ENCODE data around the gene STK17A.
"Not testable (repeated sequence)": the region's sequence is repeated elsewhere in the genome, so short reads cannot be mapped to it uniquely, and the experiment has no call there.

STK17A gene

DNA sequence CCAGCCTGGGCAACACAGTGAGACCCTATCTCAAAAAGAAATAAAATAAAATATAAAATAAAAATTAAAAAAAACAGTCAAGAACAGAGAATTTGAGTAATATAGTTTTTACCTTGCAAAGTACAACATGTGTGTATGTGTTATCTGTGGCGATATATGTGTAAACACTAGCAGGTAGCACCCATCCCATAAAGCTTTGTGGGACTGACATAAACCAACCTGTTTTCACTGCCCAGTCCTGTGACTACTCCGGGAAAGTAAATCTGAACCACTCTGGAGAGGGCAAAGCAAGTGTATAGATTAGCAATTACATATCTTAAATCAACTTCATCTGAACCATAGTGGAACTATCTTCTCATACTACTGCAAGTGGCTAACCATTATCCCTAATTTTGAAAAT lies 74.1 kb downstream of the STK17A start:
- no peak for DNase-seq (ENCODE audit: low read depth, low spot score)

DNA sequence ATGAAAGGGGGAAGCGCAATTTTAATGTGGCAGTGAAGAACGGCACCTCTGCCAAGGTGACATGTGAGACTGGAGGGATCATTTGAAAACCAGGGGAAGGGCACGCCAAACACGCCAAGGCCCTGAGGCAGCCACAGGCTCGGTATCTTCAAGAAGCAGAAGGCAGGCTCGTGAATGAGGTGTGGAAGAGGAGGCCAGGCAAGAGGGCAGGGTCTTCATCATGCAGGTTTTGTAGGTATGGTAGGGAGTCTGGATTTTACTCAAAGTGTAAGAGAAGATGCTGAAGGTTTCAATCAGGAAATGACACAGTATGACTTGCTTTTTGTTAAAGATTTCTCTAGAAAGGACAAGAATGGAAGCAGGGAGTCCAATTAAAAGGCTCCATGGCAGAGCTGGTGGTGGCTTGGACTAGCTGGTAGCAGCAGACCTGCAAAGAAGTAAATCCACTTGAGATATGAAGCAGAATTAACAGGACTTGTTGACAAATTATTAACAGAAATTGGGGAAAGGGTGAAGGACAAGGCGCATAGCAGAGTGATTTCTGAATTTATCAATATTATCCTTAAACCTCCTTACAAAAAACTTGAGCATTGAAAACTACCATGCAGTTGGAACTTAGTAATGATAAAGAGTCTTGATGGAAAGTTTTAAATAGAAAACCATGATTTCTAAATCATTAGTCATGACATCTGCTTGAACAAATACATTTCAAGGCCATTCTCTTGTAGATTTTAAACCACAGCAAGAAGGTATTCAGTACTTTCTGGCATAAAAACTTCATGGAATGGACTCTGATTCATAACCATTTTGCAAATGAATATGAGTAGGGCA lies 76.0 kb downstream of the STK17A start:
- no peak for DNase-seq (ENCODE audit: low read depth, low spot score)

DNA sequence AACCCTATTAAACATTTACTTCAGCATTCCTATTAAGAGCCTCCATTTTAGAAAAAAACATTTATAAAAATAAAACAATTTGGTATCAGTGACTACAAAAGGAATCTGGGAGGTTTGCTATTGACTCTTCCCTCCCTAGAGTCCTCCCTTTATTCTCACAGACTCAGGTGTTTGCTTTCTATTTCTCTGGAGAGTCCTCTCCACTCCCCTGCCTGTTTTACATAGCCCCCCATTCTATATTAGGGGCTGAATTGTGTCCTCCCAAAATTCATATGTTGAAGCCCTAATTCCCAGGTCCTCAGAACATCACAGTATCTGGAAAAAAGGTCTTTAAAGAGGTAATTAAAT lies 76.6 kb downstream of the STK17A start:
- DNase-seq (ENCODE audit: low read depth, low spot score) = no peak

DNA sequence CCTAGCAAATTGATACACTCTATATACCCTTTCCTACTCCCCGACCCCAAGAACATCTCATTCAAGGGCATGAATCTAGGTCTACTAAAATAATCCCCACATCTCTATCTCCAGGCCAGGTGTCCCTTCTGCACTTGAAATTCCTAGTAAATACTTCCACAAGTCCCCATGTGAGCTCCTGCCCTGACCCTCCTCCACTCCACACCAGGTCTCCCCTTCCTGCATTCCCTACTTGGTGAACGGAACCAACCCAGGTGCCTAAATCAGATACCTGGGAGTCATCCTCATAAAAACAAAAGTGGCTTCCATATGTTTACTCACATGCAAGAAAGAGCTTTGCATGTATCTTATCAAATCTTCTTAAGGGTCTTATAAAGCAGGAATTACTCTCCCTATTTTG lies 77.2 kb downstream of the STK17A start:
- DNase-seq (ENCODE audit: low read depth, low spot score) = no peak

DNA sequence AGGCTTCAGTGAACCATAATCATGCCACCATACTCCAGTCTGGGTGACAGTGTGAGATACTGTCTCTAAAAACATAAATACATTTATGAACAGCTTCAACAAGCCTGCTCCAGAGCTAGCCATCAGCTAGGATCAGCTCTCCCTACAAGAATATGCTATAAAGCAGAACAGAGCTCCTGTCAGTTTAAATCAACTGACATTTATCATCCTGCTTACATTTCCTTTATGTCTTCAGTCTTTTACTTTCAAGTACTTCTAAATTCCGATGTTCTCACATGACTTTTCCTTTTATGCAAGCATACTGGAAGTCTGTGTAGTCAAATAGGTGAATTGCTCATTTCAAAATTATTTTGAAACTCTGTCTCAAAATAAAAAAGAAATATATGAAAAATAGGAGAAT lies 81.8 kb downstream of the STK17A start:
- no peak for DNase-seq (ENCODE audit: low read depth, low spot score)

DNA sequence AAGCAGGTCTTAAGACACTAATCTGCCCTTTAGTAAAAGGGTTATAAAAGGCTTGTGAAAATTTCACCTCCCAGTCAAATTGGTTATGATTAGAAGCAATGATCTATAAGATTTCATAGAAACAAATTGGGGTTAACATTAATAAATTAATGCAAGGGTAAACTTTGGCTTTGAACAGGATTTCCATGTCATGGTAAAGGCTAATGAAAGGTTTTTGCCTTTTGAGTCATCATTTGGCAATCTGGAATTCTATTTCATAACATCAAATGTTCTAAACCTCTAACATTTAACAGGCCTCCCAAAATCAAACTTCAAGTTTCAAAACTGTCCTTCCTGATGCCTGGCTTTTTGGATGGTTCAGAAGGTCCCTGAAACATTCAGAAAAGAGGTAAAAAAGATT lies 84.0 kb downstream of the STK17A start:
- no peak for DNase-seq (ENCODE audit: low read depth, low spot score)

DNA sequence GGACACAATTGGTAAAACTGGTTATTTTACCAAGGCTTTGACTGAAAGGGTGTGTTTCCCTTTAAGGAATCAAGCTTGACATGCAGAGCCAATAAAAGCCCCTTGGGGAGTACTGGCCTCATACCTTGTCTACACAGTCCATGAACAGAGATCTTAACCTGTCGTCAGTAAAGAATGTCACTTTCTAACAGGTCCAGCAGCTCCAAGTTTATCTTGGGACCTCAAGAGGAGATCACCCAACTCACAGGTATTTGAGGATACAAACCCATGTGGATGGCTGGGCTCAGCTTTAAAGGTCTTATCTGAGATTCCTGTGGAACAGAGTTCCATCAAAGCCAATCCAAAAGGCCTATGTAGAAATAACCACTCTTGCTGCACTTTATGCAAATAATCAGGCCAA lies 85.1 kb downstream of the STK17A start:
- DNase-seq (ENCODE audit: low read depth, low spot score) = no peak

DNA sequence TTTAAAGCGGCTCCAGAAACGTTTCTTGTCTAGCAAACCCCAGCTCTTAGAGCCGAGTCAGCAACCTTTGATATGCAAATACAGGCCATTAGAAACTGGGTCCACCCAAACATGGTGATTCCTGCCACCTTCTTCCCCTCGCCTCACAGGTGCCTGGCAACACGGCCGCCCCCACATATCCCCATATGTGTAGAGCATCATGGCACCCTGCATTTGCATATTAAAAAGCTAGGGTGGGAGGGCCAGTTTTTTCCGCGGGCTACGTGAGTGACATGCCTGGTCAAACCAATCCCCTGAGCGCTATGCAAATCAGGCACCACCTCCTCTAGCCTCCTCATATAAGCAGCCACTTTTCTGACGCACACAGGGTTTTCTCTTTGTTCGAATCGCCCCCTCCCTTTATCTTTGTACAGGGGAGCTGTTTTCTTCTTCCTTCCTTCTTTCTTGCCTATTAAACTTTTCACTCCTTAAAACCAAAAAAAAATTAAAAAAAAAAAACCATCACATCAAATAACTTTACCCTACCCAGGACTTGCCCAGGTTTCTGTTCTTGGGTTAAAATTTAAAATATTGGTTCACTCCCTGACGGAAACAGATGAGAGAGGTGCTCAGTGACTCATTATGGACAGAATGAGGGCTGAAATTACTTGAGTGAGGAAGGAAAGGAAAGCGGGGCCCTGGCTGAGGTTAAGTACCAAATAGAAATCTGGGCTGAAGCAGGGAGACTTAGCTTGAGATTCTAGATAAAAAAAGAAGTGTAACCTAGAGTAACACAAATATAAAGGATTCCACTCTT lies 86.6 kb downstream of the STK17A start:
- DNase-seq (ENCODE audit: low read depth, low spot score) = peak; percentile 66

DNA sequence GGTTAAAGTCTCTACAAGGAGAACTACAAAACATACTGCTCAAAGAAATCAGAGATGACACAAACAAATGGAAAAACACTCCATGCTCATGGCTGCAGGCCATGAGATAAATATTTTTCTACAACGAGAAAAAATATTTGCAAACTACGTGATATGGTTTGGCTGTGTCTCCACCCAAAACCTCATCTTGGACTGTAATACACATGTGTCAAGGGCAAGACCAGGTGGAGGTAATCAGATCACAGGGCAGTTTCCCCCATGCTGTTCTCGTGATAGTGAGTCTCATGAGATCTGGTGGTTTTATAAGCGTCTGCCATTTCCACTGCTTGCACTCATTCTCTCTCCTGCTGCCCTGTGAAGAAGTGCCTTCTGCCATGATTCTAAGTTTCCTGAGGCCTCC lies 88.6 kb downstream of the STK17A start:
- no peak for DNase-seq (ENCODE audit: low read depth, low spot score)

DNA sequence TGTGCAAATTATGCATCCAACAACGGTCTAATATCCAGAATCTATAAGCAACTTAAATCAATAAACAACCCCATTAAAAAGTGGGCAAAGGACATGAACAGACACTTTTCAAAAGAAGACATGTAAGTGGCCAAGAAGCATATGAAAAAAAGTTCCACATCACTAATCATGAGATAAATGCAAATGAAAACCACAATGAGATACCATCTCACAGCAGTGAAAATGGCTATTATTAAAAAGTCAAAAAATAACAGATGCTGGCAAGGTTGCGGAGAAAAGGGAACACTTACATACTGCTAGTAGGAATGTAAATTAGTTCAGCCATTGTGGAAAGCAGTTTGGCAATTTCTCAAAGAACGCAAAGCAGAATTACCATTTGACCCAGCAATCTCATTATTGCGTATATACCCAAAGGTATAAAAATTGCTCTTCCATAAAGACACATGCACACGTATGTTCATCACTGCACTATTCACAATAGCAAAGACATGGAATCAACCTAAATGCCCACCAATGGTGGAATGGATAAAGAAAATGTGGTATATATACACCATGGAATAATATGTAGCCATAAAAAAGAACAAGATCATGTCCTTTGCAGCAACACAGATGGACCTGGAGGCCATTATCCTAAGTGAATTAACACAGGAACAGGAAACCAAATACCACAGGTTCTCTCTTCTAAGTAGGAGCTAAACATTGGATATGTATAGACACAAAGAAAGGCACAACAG lies 90.5 kb downstream of the STK17A start:
- not testable (repeated sequence) for DNase-seq (ENCODE audit: low read depth, low spot score)

DNA sequence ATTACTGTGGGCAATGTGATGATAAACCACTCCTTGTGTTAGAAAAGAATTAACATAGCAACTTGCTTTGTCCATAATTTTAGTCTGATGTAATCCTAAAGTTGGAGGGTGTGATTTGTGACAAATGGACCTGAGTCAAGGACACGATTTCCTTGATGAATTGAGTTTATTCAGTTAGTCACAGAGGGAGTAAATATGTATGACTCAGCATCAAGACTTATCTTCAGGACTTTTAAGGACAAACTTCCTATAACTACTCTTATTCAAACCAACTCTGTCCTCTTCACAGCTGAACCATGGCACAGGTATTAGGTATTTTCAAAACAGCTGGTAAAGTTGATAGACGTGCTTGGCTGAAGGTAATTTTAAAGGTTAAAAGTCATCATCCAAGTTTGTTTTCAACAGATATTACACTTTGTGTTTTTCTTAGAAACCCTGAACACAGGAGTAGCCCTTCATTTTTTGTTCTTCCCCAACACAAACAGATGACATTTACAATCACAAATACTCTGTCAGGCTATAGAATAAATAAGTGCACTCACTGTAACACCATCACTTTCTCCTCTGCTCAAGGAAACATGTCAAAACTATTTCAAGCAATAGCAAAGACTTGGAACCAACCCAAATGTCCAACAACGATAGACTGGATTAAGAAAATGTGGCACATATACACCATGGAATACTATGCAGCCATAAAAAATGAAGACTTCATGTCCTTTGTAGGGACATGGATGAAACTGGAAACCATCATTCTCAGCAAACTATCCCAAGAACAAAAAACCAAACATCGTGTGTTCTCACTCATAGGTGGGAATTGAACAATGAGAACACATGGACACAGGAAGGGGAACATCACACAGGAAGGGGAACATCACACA lies 91.9 kb downstream of the STK17A start:
- DNase-seq (ENCODE audit: low read depth, low spot score) = no peak
